ENCODE data around the gene ADCY1.

The ADCY1 gene

GRCh38 chr7:45563941-45564461, 10.2 kb upstream of the ADCY1 start:
- DNase-seq (ENCODE audit: low read depth, low spot score) = no peak
- Histone ChIP-seq H3K4me1 (ENCODE audit: insufficient read depth, insufficient read length) (peaks cover 9% of the 10 kb centered on the region), H3K4me3 (ENCODE audit: insufficient read length, low read depth) (no peak overlapping the region), H3K36me3 (ENCODE audit: insufficient read depth, insufficient read length, low read length) (no peaks in the 10 kb centered on the region), H3K27me3 (ENCODE audit: insufficient read depth, insufficient read length) (no peaks in the 10 kb centered on the region), H3K9me3 (ENCODE audit: insufficient read depth, low read length) (peaks cover 16% of the 10 kb centered on the region), H3K9ac (ENCODE audit: insufficient read length, low read depth) (no peak overlapping the region)
- TF ChIP-seq YY1 (IDR thresholded peaks at IDR 0.05; ENCODE audit: insufficient read depth, insufficient read length) (no peak), ZNF274 (IDR thresholded peaks at IDR 0.05; ENCODE audit: low read depth, low read length) (no peak), SUZ12 (IDR thresholded peaks at IDR 0.05; ENCODE audit: extremely low read depth, insufficient read depth, insufficient read length) (no peak)

DNA sequence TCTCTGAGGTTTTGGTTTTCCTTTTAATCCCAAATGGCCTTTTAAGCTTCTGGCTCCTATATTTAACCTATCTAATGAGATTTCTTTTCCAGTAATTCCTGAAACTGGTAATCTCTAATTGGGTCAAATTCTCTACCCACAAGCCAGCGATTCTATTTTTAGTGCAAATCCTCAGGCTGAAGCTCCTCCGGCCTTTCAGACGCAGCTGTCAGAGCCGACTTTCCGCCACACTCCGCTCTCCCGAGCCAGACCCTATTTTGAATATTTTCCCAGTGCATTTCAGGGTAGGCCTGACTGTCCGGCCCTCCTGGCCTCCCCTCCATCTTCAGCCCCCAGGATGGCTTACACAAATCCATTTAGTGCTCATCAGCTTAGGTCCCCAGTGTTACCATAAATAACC, 9.7 kb upstream of the ADCY1 start:
- H3K27me3 ChIP-seq (ENCODE audit: insufficient read depth, insufficient read length) = no peaks in the 10 kb centered on the region
- no peaks in the 10 kb centered on the region for H3K36me3 ChIP-seq (ENCODE audit: insufficient read depth, insufficient read length, low read length)
- H3K9me3 ChIP-seq (ENCODE audit: insufficient read depth, low read length) = peaks cover 11% of the 10 kb centered on the region
- no peak for TF ChIP-seq YY1 (IDR thresholded peaks at IDR 0.05; ENCODE audit: insufficient read depth, insufficient read length)
- no peak for TF ChIP-seq ZNF274 (IDR thresholded peaks at IDR 0.05; ENCODE audit: low read depth, low read length)
- TF ChIP-seq SUZ12 (IDR thresholded peaks at IDR 0.05; ENCODE audit: extremely low read depth, insufficient read depth, insufficient read length) = no peak
- H3K9ac ChIP-seq (ENCODE audit: insufficient read length, low read depth) = no peak overlapping the region
- H3K4me3 ChIP-seq (ENCODE audit: insufficient read length, low read depth) = no peak overlapping the region
- H3K4me1 ChIP-seq (ENCODE audit: insufficient read depth, insufficient read length) = peaks cover 9% of the 10 kb centered on the region
- no peak for DNase-seq (ENCODE audit: low read depth, low spot score)

GRCh38 chr7:45564886-45565455, 9.2 kb upstream of the ADCY1 start:
- DNase-seq (ENCODE audit: low read depth, low spot score) = no peak
- H3K4me3 ChIP-seq (ENCODE audit: insufficient read length, low read depth) = no peak overlapping the region
- no peak for TF ChIP-seq ZNF274 (IDR thresholded peaks at IDR 0.05; ENCODE audit: low read depth, low read length)
- no peak for TF ChIP-seq YY1 (IDR thresholded peaks at IDR 0.05; ENCODE audit: insufficient read depth, insufficient read length)
- TF ChIP-seq SUZ12 (IDR thresholded peaks at IDR 0.05; ENCODE audit: extremely low read depth, insufficient read depth, insufficient read length) = no peak

DNA sequence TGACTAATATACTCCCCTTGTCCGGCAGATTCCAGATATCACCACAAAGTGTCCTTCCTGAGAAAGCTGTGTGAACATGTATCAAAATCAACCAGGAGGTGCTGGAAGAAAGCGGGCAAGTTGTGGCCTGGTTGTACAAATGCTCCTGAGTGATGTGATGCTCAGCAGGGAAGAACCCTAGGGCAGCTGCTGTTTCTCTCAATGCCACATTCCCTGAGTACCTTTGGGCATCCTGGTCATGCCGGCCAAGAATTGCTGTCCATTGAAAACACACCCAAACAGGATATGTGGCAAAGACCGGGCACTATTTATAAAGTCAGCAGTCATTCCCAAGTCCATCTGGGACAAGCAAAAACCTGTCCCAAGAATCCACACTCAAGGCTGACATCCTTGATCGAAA, 7.8 kb upstream of the ADCY1 start:
- no peak overlapping the region for H3K9ac ChIP-seq (ENCODE audit: insufficient read length, low read depth)
- H3K27me3 ChIP-seq (ENCODE audit: insufficient read depth, insufficient read length) = peaks cover 4% of the 10 kb centered on the region
- H3K9me3 ChIP-seq (ENCODE audit: insufficient read depth, low read length) = no peaks in the 10 kb centered on the region; the same call in 1 of the 2 replicates
- H3K4me3 ChIP-seq (ENCODE audit: insufficient read length, low read depth) = no peak overlapping the region
- DNase-seq (ENCODE audit: low read depth, low spot score) = no peak
- peaks cover 9% of the 10 kb centered on the region for H3K4me1 ChIP-seq (ENCODE audit: insufficient read depth, insufficient read length)
- TF ChIP-seq SUZ12 (IDR thresholded peaks at IDR 0.05; ENCODE audit: extremely low read depth, insufficient read depth, insufficient read length) (no peak), ZNF274 (IDR thresholded peaks at IDR 0.05; ENCODE audit: low read depth, low read length) (no peak), YY1 (IDR thresholded peaks at IDR 0.05; ENCODE audit: insufficient read depth, insufficient read length) (no peak)
- no peaks in the 10 kb centered on the region for H3K36me3 ChIP-seq (ENCODE audit: insufficient read depth, insufficient read length, low read length)

More at GRCh38 chr7:45564886-45565455, 9.2 kb upstream of the ADCY1 start:
- Histone ChIP-seq H3K36me3 (ENCODE audit: insufficient read depth, insufficient read length, low read length) (no peaks in the 10 kb centered on the region), H3K4me1 (ENCODE audit: insufficient read depth, insufficient read length) (peaks cover 9% of the 10 kb centered on the region), H3K9ac (ENCODE audit: insufficient read length, low read depth) (no peak overlapping the region), H3K9me3 (ENCODE audit: insufficient read depth, low read length) (peaks cover 6% of the 10 kb centered on the region), H3K27me3 (ENCODE audit: insufficient read depth, insufficient read length) (no peaks in the 10 kb centered on the region)

- H3K4me3 ChIP-seq (ENCODE audit: insufficient read length, low read depth) = no peak overlapping the region
- H3K36me3 ChIP-seq (ENCODE audit: insufficient read depth, insufficient read length, low read length) = no peaks in the 10 kb centered on the region
- TF ChIP-seq SUZ12 (IDR thresholded peaks at IDR 0.05; ENCODE audit: extremely low read depth, insufficient read depth, insufficient read length) (no peak), ZNF274 (IDR thresholded peaks at IDR 0.05; ENCODE audit: low read depth, low read length) (no peak), YY1 (IDR thresholded peaks at IDR 0.05; ENCODE audit: insufficient read depth, insufficient read length) (no peak)
- H3K9ac ChIP-seq (ENCODE audit: insufficient read length, low read depth) = no peak overlapping the region
- no peaks in the 10 kb centered on the region for H3K9me3 ChIP-seq (ENCODE audit: insufficient read depth, low read length)
- H3K27me3 ChIP-seq (ENCODE audit: insufficient read depth, insufficient read length) = peaks cover 9% of the 10 kb centered on the region
- no peak for DNase-seq (ENCODE audit: low read depth, low spot score)
- peaks cover 9% of the 10 kb centered on the region for H3K4me1 ChIP-seq (ENCODE audit: insufficient read depth, insufficient read length)
Measured at GRCh38 chr7:45566961-45567360, 7.2 kb upstream of the ADCY1 start.

GRCh38 chr7:45567713-45568112, 6.5 kb upstream of the ADCY1 start:
- Histone ChIP-seq H3K9ac (ENCODE audit: insufficient read length, low read depth) (no peak overlapping the region), H3K4me1 (ENCODE audit: insufficient read depth, insufficient read length) (peaks cover 9% of the 10 kb centered on the region), H3K27me3 (ENCODE audit: insufficient read depth, insufficient read length) (peaks cover 17% of the 10 kb centered on the region), H3K9me3 (ENCODE audit: insufficient read depth, low read length) (no peaks in the 10 kb centered on the region), H3K4me3 (ENCODE audit: insufficient read length, low read depth) (no peak overlapping the region), H3K36me3 (ENCODE audit: insufficient read depth, insufficient read length, low read length) (no peaks in the 10 kb centered on the region)
- DNase-seq (ENCODE audit: low read depth, low spot score) = no peak
- TF ChIP-seq ZNF274 (IDR thresholded peaks at IDR 0.05; ENCODE audit: low read depth, low read length) = no peak
- TF ChIP-seq YY1 (IDR thresholded peaks at IDR 0.05; ENCODE audit: insufficient read depth, insufficient read length) = no peak
- no peak for TF ChIP-seq SUZ12 (IDR thresholded peaks at IDR 0.05; ENCODE audit: extremely low read depth, insufficient read depth, insufficient read length)

DNA sequence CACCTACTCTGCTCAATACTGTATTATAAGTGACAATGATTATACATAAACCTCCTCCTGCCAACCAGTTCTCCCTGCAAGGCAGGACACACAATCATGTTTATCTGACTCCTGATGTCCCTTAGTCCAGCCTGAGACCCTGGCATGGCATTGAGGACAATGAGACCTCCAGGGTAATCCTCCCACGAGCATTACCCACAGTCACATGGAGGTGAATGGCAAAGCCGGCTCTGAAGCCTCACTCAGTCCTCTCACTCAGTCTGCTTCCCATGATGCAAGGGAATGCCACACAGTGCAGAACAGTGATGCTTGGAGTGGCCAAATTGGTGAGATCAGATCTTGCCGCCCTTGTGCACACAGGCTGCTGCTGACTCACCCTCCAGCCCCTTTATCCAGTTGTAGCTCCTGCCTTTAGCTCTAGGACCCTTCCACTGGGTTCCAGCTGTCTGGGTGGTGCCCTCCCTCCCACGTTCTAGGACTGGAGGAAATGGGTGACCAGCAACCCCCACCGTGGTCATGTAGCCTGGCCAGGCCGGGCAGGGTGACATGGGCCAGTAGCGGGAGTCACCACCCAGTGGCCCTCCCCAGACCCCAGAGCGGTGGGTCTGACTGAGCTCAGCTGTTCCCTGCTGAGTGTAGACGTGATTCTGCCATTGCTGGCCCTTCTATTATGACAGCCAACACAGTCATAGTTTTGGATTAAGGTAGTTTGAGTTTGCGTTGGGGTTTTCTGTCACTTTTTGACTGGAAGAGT, 5.5 kb upstream of the ADCY1 start:
- Histone ChIP-seq H3K9ac (ENCODE audit: insufficient read length, low read depth) (no peak overlapping the region), H3K27me3 (ENCODE audit: insufficient read depth, insufficient read length) (peaks cover 27% of the 10 kb centered on the region), H3K36me3 (ENCODE audit: insufficient read depth, insufficient read length, low read length) (no peaks in the 10 kb centered on the region), H3K9me3 (ENCODE audit: insufficient read depth, low read length) (no peaks in the 10 kb centered on the region), H3K4me3 (ENCODE audit: insufficient read length, low read depth) (no peak overlapping the region), H3K4me1 (ENCODE audit: insufficient read depth, insufficient read length) (peaks cover 8% of the 10 kb centered on the region)
- TF ChIP-seq YY1 (IDR thresholded peaks at IDR 0.05; ENCODE audit: insufficient read depth, insufficient read length) = no peak
- TF ChIP-seq ZNF274 (IDR thresholded peaks at IDR 0.05; ENCODE audit: low read depth, low read length) = no peak
- TF ChIP-seq SUZ12 (IDR thresholded peaks at IDR 0.05; ENCODE audit: extremely low read depth, insufficient read depth, insufficient read length) = no peak
- DNase-seq (ENCODE audit: low read depth, low spot score) = no peak

Data from NT2/D1 (cell line).